Measurements from ENCODE around the gene CCK.

Gene CCK

GRCh38 chr3:42274266-42274665 is 8.3 kb upstream of the CCK start:
- no peak for DNase-seq
- H3K4me2 ChIP-seq (ENCODE audit: low read depth, low read length), result no peak overlapping the region
- no peak overlapping the region for H2AFZ ChIP-seq (ENCODE audit: low read length)
- no peak overlapping the region for H3K4me3 ChIP-seq (ENCODE audit: low read length)
- H3K36me3 ChIP-seq (replicated peaks; ENCODE audit: insufficient read depth, low read length), result no peaks in the 10 kb centered on the region
- H3K9me2 ChIP-seq (replicated peaks; ENCODE audit: insufficient read depth, low read length), result no peaks in the 10 kb centered on the region
- 0 out of 2 replicates have a peak, but pooled peaks cover 4% of the 10 kb centered on the region for H3F3A ChIP-seq (ENCODE audit: insufficient read depth, low read length)
- no peaks in the 10 kb centered on the region for H4K20me1 ChIP-seq (ENCODE audit: insufficient read depth, low read length)
- no peak overlapping the region for H3K27ac ChIP-seq (ENCODE audit: low read length)
- H3K9ac ChIP-seq (ENCODE audit: low read length), result no peak overlapping the region
- TF ChIP-seq, protein P1, sequence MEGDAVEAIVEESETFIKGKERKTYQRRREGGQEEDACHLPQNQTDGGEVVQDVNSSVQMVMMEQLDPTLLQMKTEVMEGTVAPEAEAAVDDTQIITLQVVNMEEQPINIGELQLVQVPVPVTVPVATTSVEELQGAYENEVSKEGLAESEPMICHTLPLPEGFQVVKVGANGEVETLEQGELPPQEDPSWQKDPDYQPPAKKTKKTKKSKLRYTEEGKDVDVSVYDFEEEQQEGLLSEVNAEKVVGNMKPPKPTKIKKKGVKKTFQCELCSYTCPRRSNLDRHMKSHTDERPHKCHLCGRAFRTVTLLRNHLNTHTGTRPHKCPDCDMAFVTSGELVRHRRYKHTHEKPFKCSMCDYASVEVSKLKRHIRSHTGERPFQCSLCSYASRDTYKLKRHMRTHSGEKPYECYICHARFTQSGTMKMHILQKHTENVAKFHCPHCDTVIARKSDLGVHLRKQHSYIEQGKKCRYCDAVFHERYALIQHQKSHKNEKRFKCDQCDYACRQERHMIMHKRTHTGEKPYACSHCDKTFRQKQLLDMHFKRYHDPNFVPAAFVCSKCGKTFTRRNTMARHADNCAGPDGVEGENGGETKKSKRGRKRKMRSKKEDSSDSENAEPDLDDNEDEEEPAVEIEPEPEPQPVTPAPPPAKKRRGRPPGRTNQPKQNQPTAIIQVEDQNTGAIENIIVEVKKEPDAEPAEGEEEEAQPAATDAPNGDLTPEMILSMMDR (IDR thresholded peaks at IDR 0.05; ENCODE audit: low read length), result no peak
- no peak for TF ChIP-seq EZH2phosphoT487 (IDR thresholded peaks at IDR 0.05; ENCODE audit: low read length)
- no peaks in the 10 kb centered on the region for H3K79me2 ChIP-seq (ENCODE audit: low read length)
- H3K27me3 ChIP-seq (replicated peaks; ENCODE audit: insufficient read depth, low read length), result no peaks in the 10 kb centered on the region
- no peaks in the 10 kb centered on the region for H3K9me3 ChIP-seq (replicated peaks; ENCODE audit: insufficient read depth, low read length)
- peaks cover 8% of the 10 kb centered on the region; the same call in 1 of the 2 replicates for H3K4me1 ChIP-seq (ENCODE audit: low read length)

- TF ChIP-seq EZH2 (optimal IDR thresholded peaks at IDR 0.05; ENCODE audit: low read depth, low read length) (no peak), EZH2phosphoT487 (IDR thresholded peaks at IDR 0.05; ENCODE audit: low read length) (no peak)
- Histone ChIP-seq H4K20me1 (ENCODE audit: insufficient read depth, low read length) (no peaks in the 10 kb centered on the region), H2AFZ (ENCODE audit: low read length) (no peak overlapping the region), H3K27me3 (replicated peaks; ENCODE audit: insufficient read depth, low read length) (no peaks in the 10 kb centered on the region), H3K27ac (ENCODE audit: low read length) (no peak overlapping the region), H3K9me2 (replicated peaks; ENCODE audit: insufficient read depth, low read length) (no peaks in the 10 kb centered on the region), H3K4me1 (ENCODE audit: low read length) (peaks cover 8% of the 10 kb centered on the region; the same call in 1 of the 2 replicates), H3K4me3 (ENCODE audit: low read length) (no peak overlapping the region), H3K9me3 (replicated peaks; ENCODE audit: insufficient read depth, low read length) (no peaks in the 10 kb centered on the region), H3K79me2 (ENCODE audit: low read length) (no peaks in the 10 kb centered on the region), H3K9ac (ENCODE audit: low read length) (no peak overlapping the region), H3F3A (ENCODE audit: insufficient read depth, low read length) (0 out of 2 replicates have a peak, but pooled peaks cover 4% of the 10 kb centered on the region), H3K4me2 (ENCODE audit: low read depth, low read length) (no peak overlapping the region), H3K36me3 (replicated peaks; ENCODE audit: insufficient read depth, low read length) (no peaks in the 10 kb centered on the region)
- no peak for DNase-seq
Observed at GRCh38 chr3:42273361-42273760, 7.4 kb upstream of the CCK start.

DNA sequence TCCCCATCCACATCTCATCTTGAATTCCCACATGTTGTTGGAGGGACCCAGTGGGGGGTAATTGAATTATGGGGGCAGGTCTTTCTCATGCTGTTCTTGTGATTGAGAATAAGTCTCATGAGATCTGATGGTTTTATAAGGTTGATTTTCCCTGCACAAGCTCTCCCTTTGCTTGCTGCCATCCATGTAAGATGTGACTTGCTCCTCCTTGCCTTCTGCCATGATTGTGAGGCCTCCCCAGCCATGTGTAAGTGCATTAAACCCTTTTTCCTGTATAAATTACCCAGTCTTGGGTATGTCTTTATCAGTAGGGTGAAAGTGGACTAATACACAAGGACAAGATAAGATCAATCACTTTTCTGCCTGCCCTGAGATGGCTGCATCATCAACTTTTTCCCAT is 5.8 kb upstream of the CCK start:
- no peak overlapping the region for H3K27ac ChIP-seq (ENCODE audit: low read length)
- no peak overlapping the region for H3K4me2 ChIP-seq (ENCODE audit: low read depth, low read length)
- no peaks in the 10 kb centered on the region for H3K9me3 ChIP-seq (replicated peaks; ENCODE audit: insufficient read depth, low read length)
- no peak overlapping the region for H3K9ac ChIP-seq (ENCODE audit: low read length)
- H3K36me3 ChIP-seq (replicated peaks; ENCODE audit: insufficient read depth, low read length), result no peaks in the 10 kb centered on the region
- 0 out of 2 replicates have a peak, but pooled peaks cover 8% of the 10 kb centered on the region for H3K4me1 ChIP-seq (ENCODE audit: low read length)
- DNase-seq, result no peak
- H3K9me2 ChIP-seq (replicated peaks; ENCODE audit: insufficient read depth, low read length), result no peaks in the 10 kb centered on the region
- H4K20me1 ChIP-seq (ENCODE audit: insufficient read depth, low read length), result no peaks in the 10 kb centered on the region
- no peaks in the 10 kb centered on the region for H3K27me3 ChIP-seq (replicated peaks; ENCODE audit: insufficient read depth, low read length)
- H3K79me2 ChIP-seq (ENCODE audit: low read length), result no peaks in the 10 kb centered on the region
- TF ChIP-seq EZH2 (optimal IDR thresholded peaks at IDR 0.05; ENCODE audit: low read depth, low read length) (no peak), EZH2phosphoT487 (IDR thresholded peaks at IDR 0.05; ENCODE audit: low read length) (no peak)
- TF ChIP-seq, protein P1 (IDR thresholded peaks at IDR 0.05; ENCODE audit: low read length), result no peak
- H2AFZ ChIP-seq (ENCODE audit: low read length), result no peak overlapping the region
- H3K4me3 ChIP-seq (ENCODE audit: low read length), result no peak overlapping the region
- H3F3A ChIP-seq (ENCODE audit: insufficient read depth, low read length), result 0 out of 2 replicates have a peak, but pooled peaks cover 4% of the 10 kb centered on the region

DNA sequence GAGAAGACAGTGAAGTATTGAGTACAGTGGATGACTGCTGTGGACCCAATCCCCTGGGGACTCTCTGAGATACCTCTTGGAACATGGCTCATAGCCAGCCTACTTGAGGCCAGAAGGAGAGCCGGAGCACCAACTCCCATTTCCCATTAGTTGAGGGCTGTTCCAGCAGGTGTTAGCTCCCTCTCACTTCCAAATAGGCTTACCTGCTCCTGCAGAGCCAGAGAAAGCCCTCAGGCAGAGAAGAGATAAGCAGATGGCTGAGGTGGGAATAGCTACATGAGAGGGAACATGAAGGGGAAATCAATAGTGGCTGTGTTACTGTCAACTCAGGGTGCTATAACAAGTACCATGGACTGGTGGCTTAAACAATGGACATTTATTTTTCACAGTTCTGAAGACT is 4.6 kb upstream of the CCK start:
- no peak overlapping the region for H3K4me3 ChIP-seq (ENCODE audit: low read length)
- no peaks in the 10 kb centered on the region for H3F3A ChIP-seq (ENCODE audit: insufficient read depth, low read length)
- DNase-seq, result no peak
- no peaks in the 10 kb centered on the region for H3K4me1 ChIP-seq (ENCODE audit: low read length)
- no peak for TF ChIP-seq EZH2 (optimal IDR thresholded peaks at IDR 0.05; ENCODE audit: low read depth, low read length)
- TF ChIP-seq EZH2phosphoT487 (IDR thresholded peaks at IDR 0.05; ENCODE audit: low read length), result no peak
- TF ChIP-seq, protein P1 (IDR thresholded peaks at IDR 0.05; ENCODE audit: low read length), result no peak
- no peak overlapping the region for H3K4me2 ChIP-seq (ENCODE audit: low read depth, low read length)
- no peaks in the 10 kb centered on the region for H4K20me1 ChIP-seq (ENCODE audit: insufficient read depth, low read length)
- H3K9ac ChIP-seq (ENCODE audit: low read length), result no peak overlapping the region
- H3K27me3 ChIP-seq (replicated peaks; ENCODE audit: insufficient read depth, low read length), result no peaks in the 10 kb centered on the region
- no peaks in the 10 kb centered on the region for H3K36me3 ChIP-seq (replicated peaks; ENCODE audit: insufficient read depth, low read length)
- H3K9me3 ChIP-seq (replicated peaks; ENCODE audit: insufficient read depth, low read length), result no peaks in the 10 kb centered on the region
- H3K27ac ChIP-seq (ENCODE audit: low read length), result no peak overlapping the region
- H3K9me2 ChIP-seq (replicated peaks; ENCODE audit: insufficient read depth, low read length), result no peaks in the 10 kb centered on the region
- no peaks in the 10 kb centered on the region for H3K79me2 ChIP-seq (ENCODE audit: low read length)
- no peak overlapping the region for H2AFZ ChIP-seq (ENCODE audit: low read length)
